HG02885 (cell line): Measurements from ENCODE around the gene CHST13.
"Not testable (repeated sequence)": the region's sequence is repeated elsewhere in the genome, so short reads cannot be mapped to it uniquely, and the experiment has no call there.

Source experiments
- ATAC-seq: cut with Tn5 transposase; IDR thresholded peaks from one replicate; pipeline ENCODE4 v1.9.1; 2021; ENCODE audit warnings: mild to moderate bottlenecking; ENCODE audit not compliant: unreplicated experiment, poor library complexity

Gene CHST13

GRCh38 chr3:126577261-126577660, 53.3 kb downstream of the CHST13 start:
- ATAC-seq = no peak

GRCh38 chr3:126578702-126579101, 54.7 kb downstream of the CHST13 start:
- no peak for ATAC-seq

DNA sequence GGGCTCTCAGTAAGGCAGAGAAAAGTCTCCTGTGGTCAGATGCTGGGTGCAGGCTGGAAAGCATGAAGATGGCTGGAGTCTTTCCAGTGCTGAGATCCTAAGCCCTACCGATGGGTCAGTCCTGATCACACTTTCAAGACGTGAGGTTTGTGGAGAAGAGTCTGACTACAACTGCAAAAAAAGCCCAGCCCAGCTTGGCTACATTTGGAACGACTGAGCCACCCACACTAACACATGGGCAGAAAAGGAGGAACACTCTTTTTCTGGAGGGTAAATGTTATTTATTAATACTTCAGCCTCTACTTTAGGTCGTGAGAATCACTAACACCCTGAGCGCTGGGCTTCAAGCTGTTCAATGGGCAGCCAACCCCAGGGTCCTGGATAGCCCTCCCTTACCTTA, 56.8 kb downstream of the CHST13 start:
- ATAC-seq = no peak

GRCh38 chr3:126581569-126581968, 57.6 kb downstream of the CHST13 start:
- no peak for ATAC-seq

DNA sequence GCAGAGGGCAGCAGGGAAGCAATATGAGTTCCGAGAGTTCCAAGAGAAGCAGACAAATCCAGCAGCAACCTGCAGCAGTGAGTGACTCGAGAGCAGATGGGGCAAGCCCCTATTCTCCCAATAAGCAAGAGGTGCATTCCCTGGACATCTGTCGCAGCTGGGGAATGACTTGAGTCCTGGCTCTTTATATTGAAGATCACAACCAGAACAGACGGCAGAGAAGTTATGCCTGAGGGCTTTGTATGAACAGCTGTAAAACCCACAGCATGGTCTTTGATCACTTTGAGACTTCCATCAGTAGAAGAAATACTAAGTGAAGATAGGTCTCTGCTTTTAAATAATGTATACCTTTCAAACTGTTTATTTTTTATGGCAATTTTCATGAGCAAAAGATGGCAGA, 58.4 kb downstream of the CHST13 start:
- no peak for ATAC-seq

DNA sequence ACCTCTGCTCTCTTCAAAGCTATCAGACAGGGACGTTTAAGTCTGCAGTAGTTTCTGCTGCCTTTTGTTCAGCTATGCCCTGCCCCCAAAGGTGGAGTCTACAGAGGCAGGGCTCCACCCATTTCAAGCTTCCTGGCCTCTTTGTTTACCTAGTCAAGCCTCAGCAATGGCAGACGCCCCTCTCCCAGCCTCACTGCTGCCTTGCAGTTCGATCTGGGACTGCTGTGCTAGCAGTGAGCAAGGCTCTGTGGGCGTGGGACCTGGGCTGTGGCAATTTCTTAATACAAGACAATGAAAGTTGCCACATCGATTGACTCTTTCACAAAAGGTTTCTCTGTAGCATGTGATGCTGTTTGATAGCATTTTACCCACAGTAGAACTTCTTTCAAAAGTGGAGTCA, 67.6 kb downstream of the CHST13 start:
- ATAC-seq = not testable (repeated sequence)
